ENCODE data around the gene ZNF396. TPM values are rescaled to one million over a fixed set of nuclear protein-coding genes. Genes with fewer than 3 reads are reported as not detected.

The ZNF396 gene
- total RNA-seq, 1 experiment from 2014 or later = 1.0 TPM

DNA sequence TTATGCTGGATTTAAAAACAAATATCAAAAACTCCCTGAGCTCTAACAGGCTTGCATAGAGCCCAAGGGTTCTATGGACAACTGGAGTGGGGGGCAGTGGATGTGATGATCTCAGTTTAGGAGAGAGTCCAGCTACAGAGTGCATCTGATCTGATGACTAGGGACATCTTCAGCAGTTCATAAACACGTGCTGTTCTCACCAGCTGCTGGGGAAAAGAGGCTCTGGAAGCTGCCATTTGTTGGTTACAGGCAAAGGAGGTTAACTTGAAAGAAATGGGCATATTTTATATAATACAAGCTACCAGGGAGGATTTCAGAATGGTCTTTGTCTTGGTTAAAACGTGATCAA is 36.0 kb upstream of the ZNF396 start:
- no peak overlapping the region for H3K4me3 Mint-ChIP-seq
- TF ChIP-seq, protein P1, sequence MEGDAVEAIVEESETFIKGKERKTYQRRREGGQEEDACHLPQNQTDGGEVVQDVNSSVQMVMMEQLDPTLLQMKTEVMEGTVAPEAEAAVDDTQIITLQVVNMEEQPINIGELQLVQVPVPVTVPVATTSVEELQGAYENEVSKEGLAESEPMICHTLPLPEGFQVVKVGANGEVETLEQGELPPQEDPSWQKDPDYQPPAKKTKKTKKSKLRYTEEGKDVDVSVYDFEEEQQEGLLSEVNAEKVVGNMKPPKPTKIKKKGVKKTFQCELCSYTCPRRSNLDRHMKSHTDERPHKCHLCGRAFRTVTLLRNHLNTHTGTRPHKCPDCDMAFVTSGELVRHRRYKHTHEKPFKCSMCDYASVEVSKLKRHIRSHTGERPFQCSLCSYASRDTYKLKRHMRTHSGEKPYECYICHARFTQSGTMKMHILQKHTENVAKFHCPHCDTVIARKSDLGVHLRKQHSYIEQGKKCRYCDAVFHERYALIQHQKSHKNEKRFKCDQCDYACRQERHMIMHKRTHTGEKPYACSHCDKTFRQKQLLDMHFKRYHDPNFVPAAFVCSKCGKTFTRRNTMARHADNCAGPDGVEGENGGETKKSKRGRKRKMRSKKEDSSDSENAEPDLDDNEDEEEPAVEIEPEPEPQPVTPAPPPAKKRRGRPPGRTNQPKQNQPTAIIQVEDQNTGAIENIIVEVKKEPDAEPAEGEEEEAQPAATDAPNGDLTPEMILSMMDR (IDR thresholded peaks at IDR 0.05) = no peak
- TF ChIP-seq, protein P2, sequence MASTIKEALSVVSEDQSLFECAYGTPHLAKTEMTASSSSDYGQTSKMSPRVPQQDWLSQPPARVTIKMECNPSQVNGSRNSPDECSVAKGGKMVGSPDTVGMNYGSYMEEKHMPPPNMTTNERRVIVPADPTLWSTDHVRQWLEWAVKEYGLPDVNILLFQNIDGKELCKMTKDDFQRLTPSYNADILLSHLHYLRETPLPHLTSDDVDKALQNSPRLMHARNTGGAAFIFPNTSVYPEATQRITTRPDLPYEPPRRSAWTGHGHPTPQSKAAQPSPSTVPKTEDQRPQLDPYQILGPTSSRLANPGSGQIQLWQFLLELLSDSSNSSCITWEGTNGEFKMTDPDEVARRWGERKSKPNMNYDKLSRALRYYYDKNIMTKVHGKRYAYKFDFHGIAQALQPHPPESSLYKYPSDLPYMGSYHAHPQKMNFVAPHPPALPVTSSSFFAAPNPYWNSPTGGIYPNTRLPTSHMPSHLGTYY (CRISPR knock-in tag; IDR thresholded peaks at IDR 0.05) = no peak
- TF ChIP-seq, protein P3, sequence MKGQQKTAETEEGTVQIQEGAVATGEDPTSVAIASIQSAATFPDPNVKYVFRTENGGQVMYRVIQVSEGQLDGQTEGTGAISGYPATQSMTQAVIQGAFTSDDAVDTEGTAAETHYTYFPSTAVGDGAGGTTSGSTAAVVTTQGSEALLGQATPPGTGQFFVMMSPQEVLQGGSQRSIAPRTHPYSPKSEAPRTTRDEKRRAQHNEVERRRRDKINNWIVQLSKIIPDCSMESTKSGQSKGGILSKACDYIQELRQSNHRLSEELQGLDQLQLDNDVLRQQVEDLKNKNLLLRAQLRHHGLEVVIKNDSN (CRISPR knock-in tag; IDR thresholded peaks at IDR 0.05) = no peak
- TF ChIP-seq, protein P4, sequence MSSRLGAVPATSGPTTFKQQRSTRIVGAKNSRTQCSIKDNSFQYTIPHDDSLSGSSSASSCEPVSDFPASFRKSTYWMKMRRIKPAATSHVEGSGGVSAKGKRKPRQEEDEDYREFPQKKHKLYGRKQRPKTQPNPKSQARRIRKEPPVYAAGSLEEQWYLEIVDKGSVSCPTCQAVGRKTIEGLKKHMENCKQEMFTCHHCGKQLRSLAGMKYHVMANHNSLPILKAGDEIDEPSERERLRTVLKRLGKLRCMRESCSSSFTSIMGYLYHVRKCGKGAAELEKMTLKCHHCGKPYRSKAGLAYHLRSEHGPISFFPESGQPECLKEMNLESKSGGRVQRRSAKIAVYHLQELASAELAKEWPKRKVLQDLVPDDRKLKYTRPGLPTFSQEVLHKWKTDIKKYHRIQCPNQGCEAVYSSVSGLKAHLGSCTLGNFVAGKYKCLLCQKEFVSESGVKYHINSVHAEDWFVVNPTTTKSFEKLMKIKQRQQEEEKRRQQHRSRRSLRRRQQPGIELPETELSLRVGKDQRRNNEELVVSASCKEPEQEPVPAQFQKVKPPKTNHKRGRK (CRISPR knock-in tag; IDR thresholded peaks at IDR 0.05; ENCODE audit: borderline replicate concordance) = no peak
- TF ChIP-seq OVOL2 (CRISPR knock-in tag; IDR thresholded peaks at IDR 0.05; ENCODE audit: borderline replicate concordance) (no peak), IRF2 (CRISPR knock-in tag; IDR thresholded peaks at IDR 0.05; ENCODE audit: borderline replicate concordance, low read depth) (no peak), TEAD1 (CRISPR knock-in tag; IDR thresholded peaks at IDR 0.05) (no peak), ZBTB21 (CRISPR knock-in tag; IDR thresholded peaks at IDR 0.05; ENCODE audit: borderline replicate concordance) (no peak), ETV6 (CRISPR knock-in tag; IDR thresholded peaks at IDR 0.05) (no peak), JUN (CRISPR knock-in tag; IDR thresholded peaks at IDR 0.05) (no peak), FOXP1 (CRISPR knock-in tag; IDR thresholded peaks at IDR 0.05; ENCODE audit: borderline replicate concordance) (no peak), GABPB1 (CRISPR knock-in tag; IDR thresholded peaks at IDR 0.05) (no peak), GRHL2 (CRISPR knock-in tag; IDR thresholded peaks at IDR 0.05; ENCODE audit: insufficient replicate concordance, severe bottlenecking) (no peak), NFATC4 (CRISPR knock-in tag; IDR thresholded peaks at IDR 0.05) (no peak)
- TF ChIP-seq, protein P5, sequence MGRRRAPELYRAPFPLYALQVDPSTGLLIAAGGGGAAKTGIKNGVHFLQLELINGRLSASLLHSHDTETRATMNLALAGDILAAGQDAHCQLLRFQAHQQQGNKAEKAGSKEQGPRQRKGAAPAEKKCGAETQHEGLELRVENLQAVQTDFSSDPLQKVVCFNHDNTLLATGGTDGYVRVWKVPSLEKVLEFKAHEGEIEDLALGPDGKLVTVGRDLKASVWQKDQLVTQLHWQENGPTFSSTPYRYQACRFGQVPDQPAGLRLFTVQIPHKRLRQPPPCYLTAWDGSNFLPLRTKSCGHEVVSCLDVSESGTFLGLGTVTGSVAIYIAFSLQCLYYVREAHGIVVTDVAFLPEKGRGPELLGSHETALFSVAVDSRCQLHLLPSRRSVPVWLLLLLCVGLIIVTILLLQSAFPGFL (CRISPR knock-in tag; IDR thresholded peaks at IDR 0.05; ENCODE audit: borderline replicate concordance) = no peak
- TF ChIP-seq, protein P6, sequence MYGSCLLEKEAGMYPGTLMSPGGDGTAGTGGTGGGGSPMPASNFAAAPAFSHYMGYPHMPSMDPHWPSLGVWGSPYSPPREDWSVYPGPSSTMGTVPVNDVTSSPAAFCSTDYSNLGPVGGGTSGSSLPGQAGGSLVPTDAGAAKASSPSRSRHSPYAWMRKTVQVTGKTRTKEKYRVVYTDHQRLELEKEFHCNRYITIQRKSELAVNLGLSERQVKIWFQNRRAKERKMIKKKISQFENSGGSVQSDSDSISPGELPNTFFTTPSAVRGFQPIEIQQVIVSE (CRISPR knock-in tag; IDR thresholded peaks at IDR 0.05; ENCODE audit: borderline replicate concordance) = no peak
- TF ChIP-seq, protein P7, sequence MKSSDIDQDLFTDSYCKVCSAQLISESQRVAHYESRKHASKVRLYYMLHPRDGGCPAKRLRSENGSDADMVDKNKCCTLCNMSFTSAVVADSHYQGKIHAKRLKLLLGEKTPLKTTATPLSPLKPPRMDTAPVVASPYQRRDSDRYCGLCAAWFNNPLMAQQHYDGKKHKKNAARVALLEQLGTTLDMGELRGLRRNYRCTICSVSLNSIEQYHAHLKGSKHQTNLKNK (CRISPR knock-in tag; IDR thresholded peaks at IDR 0.05) = no peak
- TF ChIP-seq, protein P8, sequence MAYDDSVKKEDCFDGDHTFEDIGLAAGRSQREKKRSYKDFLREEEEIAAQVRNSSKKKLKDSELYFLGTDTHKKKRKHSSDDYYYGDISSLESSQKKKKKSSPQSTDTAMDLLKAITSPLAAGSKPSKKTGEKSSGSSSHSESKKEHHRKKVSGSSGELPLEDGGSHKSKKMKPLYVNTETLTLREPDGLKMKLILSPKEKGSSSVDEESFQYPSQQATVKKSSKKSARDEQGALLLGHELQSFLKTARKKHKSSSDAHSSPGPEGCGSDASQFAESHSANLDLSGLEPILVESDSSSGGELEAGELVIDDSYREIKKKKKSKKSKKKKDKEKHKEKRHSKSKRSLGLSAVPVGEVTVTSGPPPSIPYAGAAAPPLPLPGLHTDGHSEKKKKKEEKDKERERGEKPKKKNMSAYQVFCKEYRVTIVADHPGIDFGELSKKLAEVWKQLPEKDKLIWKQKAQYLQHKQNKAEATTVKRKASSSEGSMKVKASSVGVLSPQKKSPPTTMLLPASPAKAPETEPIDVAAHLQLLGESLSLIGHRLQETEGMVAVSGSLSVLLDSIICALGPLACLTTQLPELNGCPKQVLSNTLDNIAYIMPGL (CRISPR knock-in tag; IDR thresholded peaks at IDR 0.05) = no peak
- TF ChIP-seq, protein P9, sequence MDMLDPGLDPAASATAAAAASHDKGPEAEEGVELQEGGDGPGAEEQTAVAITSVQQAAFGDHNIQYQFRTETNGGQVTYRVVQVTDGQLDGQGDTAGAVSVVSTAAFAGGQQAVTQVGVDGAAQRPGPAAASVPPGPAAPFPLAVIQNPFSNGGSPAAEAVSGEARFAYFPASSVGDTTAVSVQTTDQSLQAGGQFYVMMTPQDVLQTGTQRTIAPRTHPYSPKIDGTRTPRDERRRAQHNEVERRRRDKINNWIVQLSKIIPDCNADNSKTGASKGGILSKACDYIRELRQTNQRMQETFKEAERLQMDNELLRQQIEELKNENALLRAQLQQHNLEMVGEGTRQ (CRISPR knock-in tag; IDR thresholded peaks at IDR 0.05) = no peak
- no peak overlapping the region for H3K27ac Mint-ChIP-seq
- peaks cover 6% of the 10 kb centered on the region for H3K27me3 Mint-ChIP-seq (ENCODE audit: low read depth)
- no peak for DNase-seq (ENCODE audit: low spot score)
- ChIA-PET POLR2A (no interaction called here), CTCF (interaction anchor here (0.9 kb wide), 1 partner anchor 27 kb away, joined by 3 read pairs; no protein-coding TSS in a partner anchor)
- peaks cover 8% of the 10 kb centered on the region for H3K36me3 Mint-ChIP-seq
- peaks cover 18% of the 10 kb centered on the region for H3K9me3 Mint-ChIP-seq
- ATAC-seq = no peak
- H3K4me1 Mint-ChIP-seq = peaks cover 13% of the 10 kb centered on the region
